Peyer's patch (tissue), 4 donors: Measurements from ENCODE around the gene SLC37A3.

Experiments used
- POLR2A ChIP-seq, 2 donors: fragments of 450-650 bp; IDR thresholded peaks; one replicate each; pipeline ENCODE4 v1.5.1; 2017; ENCODE audit warnings: antibody characterized with exemption in 2 of 2, mild to moderate bottlenecking in 2 of 2, moderate library complexity in 2 of 2
- TF ChIP-seq, protein P1 (sequence below), 6 experiments: fragments of 450-650 bp in 4 of 6; fragments of 200-600 bp in 2 of 6; sonication (generic) in 1 of 6; IDR thresholded peaks; one replicate each; pipeline ENCODE4 v1.5.1; 2017 to 2019; ENCODE audit warnings: antibody characterized with exemption in 6 of 6, mild to moderate bottlenecking in 3 of 6, moderate library complexity in 1 of 6

DNA sequence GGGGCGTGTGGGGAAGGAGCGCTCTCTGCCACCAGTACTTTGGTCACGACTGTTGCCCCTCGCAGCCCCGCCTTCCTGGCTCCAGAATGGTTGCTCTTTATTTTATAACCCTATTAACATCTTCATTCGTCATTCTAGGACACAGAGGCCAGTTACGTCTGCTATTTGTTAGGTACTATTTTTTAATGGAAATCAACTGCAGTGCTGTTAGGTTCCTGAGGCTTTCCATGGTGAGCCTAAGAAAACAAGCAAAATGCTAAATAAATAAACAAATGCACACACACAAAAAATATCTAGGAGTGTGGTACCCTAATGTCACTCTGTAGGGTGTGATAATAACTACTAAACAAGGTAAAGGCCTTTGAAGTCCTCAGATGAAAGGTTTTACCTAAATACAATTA, 71.1 kb downstream of the SLC37A3 start:
- TF ChIP-seq POLR2A (IDR thresholded peaks at IDR 0.05): peak in 1 of 2 donors; percentile 46
- TF ChIP-seq, protein P1, sequence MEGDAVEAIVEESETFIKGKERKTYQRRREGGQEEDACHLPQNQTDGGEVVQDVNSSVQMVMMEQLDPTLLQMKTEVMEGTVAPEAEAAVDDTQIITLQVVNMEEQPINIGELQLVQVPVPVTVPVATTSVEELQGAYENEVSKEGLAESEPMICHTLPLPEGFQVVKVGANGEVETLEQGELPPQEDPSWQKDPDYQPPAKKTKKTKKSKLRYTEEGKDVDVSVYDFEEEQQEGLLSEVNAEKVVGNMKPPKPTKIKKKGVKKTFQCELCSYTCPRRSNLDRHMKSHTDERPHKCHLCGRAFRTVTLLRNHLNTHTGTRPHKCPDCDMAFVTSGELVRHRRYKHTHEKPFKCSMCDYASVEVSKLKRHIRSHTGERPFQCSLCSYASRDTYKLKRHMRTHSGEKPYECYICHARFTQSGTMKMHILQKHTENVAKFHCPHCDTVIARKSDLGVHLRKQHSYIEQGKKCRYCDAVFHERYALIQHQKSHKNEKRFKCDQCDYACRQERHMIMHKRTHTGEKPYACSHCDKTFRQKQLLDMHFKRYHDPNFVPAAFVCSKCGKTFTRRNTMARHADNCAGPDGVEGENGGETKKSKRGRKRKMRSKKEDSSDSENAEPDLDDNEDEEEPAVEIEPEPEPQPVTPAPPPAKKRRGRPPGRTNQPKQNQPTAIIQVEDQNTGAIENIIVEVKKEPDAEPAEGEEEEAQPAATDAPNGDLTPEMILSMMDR (IDR thresholded peaks at IDR 0.05): peak in 2 of 6 experiments; percentile 11 to 37
